NCI-H128 (cell line): Measurements from ENCODE around the gene OR10Z1.

Source experiments
- DNase-seq: peaks from one replicate; lab custom pipeline; 2025; ENCODE audit not compliant: unreplicated experiment; lab: John Stamatoyannopoulos, UW

Gene OR10Z1

DNA sequence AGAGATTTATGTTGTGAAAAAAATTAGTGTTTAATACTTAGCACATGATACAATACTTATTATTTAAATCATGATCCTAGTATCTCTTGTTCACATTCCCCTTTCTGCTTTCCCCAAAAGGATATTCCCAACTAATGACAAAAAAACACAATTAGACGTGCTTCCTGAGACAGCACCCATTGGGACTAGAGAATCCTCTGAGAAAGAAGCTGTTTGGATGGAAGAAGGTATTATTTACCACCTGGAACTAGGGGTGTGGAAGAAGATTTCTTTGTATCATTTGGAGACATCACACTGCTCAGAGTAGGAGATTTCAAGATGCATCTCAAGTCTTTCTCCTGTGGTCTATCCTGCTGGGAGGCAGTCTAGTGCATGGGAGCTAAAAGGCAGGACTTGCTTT, at the start of gene OR10Z1:
Gene OR10Z1, plus strand, starts transcription at position 301 of the 400 bp plus-strand sequence. CDS start 1,171 bp downstream, outside the sequence.
- DNase-seq, result no peak

- no peak for DNase-seq
Measured at GRCh38 chr1:158559696-158560095, 45.4 kb upstream of the OR10Z1 start.

- no peak for DNase-seq
Measured at GRCh38 chr1:158563853-158564252, 41.2 kb upstream of the OR10Z1 start.

- no peak for DNase-seq
Measured at GRCh38 chr1:158564608-158565007, 40.5 kb upstream of the OR10Z1 start.

GRCh38 chr1:158570480-158570879, 34.6 kb upstream of the OR10Z1 start, which contains the start of gene OR6P1:
TSS of gene OR6P1 (minus strand) at chr1:158570580. CDS start at chr1:158563604, 6,976 bp downstream.
- no peak for DNase-seq

DNA sequence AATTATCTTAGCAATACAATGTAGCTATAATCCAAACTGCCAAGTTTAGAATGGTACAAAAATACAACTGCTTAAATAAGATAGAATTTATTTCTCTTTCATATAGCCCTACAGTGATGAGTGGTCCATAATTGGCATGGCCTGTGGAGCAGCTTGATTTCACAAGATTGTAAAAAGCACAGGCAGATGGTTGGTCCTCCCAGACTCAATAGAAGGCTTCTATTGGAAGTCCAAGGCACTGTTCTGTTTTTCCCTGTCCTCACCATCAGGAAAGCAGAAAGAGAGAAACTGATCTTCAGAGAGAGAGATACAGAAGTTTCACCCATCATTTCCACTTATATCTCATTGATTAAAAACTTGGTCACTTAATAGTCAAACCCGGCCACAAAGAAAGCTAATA, 32.8 kb upstream of the OR10Z1 start:
- DNase-seq, result no peak

- DNase-seq, result no peak
Measured at GRCh38 chr1:158577561-158577960, 27.5 kb upstream of the OR10Z1 start.

GRCh38 chr1:158579733-158580132, 25.3 kb upstream of the OR10Z1 start, which contains the start of gene OR10X1:
TSS of gene OR10X1 (minus strand) at chr1:158579899. CDS start at chr1:158579899, 0 bp downstream.
- no peak for DNase-seq

GRCh38 chr1:158583962-158584361, 21.1 kb upstream of the OR10Z1 start:
- no peak for DNase-seq

DNA sequence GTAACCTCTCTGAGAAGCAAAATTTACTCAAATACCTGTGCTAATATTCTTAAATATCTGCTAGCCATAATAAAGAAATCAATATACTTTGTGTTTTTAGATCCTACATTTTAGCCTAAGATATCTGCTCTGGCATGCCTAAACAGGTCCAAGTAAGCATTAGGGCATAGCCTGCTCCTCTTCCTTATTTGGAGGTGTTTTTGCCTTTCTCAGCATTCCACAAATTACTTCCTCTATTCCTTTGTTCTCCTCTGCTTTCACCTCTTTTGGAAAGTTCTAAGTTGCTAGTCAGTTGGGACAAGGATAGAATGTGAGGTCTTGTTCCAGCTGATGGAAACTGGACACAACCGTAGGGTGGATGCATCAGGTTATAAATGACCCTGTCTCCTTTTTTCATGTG, 18.1 kb upstream of the OR10Z1 start:
- DNase-seq, result no peak

DNA sequence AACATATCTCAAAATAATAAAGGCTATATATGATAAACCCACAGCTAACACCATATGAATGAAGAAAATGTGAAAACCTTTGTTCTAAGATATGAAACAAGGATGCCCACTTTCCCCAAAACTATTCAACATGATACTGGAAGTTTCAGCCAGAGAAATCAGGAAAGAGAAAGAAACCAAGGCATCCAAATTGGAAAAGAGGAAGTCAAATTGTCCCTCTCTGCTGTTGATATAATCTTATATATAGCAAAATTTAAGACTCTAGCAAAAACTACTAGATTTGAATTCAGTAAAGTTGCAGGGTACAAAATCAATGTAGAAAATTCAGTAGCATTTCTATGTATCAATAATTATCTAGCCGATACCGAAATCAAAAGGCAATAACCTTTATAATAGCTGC, 4.3 kb upstream of the OR10Z1 start:
- no peak for DNase-seq

DNA sequence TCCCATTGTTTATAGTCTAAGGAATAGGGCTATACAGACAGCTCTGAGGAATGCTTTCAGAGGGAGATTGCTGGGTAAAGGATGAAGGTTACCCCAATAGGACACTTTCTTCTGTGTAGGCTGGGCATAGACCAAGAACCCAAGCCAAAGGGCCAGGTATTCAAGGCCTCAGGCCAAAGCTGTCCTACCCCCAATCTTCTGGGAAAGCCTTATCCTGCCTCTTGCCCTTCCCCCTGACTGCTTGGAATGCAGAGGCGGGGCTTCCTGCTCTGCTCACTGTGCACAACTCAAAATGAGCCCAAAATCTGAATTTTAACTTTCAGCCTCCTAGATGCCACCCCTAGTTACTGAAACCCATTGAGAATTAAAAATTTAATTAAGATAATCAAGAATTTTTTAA, 2.2 kb downstream of the OR10Z1 start:
- no peak for DNase-seq

DNA sequence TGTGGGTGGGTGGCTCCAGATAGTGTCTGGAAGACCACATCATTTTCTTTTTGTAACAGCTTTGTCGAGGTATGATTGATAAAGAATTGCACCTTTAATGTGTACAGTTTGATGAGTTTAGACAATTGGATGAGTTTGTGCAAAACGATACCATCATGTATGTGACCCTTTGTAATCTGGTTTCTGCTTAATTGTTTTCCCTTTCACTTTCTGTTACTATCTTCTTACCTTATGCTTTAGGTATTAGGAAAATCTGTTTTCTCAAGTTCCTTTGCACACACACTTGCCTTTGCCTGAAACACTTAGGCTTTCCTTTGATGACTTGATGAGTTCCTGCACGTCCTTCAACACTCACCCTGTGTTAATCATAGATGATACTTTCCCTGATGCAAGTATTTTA, 6.8 kb downstream of the OR10Z1 start:
- DNase-seq, result no peak

- DNase-seq, result no peak
Measured at GRCh38 chr1:158613764-158614163, 8.7 kb downstream of the OR10Z1 start.

DNA sequence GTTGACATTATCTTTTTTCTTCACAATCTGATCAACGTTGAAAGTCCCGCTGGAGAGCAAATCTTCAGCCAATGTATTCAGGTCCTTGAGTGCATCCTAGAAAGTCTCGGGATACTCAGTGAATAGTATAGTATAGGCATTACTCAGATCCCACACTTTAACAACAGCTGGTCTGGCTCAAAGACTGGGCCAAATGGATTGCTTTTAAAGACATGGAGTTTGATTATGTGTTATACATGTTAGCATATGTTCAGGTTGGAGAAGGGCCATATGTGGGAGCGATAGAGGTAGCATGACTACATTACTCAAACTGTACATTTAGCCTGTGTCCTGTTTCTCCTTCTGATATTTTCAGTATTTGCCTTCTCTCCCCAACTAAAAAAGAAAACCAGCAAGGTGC, 33.1 kb downstream of the OR10Z1 start:
- no peak for DNase-seq

DNA sequence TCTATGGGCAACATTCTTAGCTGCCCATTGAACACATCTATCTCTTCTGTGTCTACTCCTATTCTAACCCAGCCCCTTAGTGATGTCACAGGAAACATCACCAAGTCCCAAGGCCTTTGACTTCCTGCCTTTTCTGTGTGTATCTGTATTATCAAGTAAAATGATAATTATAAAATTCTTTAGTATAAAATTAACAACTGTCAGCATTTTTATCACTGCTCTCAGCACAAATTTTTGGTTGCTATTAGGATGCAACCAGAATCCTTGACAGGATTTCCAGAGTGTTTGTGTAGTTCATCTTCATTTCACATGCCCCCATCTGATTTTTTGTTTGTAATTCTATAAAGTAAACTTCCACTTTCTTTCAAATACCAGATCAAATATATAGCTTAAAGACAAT, 33.8 kb downstream of the OR10Z1 start:
- DNase-seq, result no peak

- DNase-seq, result no peak
Measured at GRCh38 chr1:158644449-158644848, 39.4 kb downstream of the OR10Z1 start.

DNA sequence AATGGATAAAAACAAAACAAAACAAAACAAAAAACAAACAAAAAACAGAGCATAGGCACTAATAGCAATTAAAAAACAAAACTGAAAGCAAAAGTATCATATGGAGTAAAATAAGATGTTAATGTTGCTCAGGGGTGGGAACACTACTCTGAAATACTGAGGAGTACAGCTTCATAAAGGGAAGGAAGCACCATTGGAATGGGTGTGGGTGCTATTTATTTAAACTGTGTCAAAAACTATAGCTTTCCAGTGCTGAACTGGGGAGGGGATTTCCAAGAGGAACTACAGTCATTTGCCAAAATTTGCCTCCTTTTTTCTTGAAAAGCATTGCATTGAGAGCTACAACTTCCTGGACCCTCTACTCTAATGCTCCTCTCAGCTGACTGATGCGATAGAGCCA, 41.4 kb downstream of the OR10Z1 start:
- DNase-seq, result no peak

GRCh38 chr1:158649052-158649451, 44.0 kb downstream of the OR10Z1 start:
- DNase-seq, result no peak

DNA sequence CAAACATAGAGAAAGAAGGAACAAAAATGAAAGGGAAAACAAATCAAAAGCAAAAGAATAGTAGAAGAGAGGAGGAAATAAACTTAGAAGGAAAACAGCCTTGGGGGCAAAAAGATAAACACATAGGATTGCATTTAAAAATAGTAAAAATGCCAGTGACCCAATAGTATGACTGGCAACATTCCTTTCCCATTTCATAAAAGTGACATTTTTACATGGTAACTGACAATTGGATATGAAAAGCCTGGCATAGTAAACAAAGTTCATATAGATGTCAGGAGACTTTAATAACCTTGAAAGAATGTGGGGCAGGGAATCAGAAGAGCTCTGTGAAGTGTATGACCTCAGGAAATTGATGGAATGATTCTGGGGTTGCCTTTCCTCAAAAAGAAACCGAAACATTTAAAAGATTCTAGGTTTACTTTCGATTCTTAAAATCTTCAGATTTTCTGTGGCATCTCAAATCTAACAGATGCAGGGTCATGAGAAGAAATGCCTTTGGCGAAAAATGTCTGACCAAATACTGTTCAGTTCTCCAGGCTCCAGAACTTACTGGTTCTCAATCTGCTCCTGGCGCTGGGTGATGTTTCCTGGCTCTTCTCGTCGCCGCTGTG, 47.8 kb downstream of the OR10Z1 start:
- no peak for DNase-seq

GRCh38 chr1:158654086-158654485, 49.0 kb downstream of the OR10Z1 start:
- DNase-seq, result no peak

- no peak for DNase-seq
Measured at GRCh38 chr1:158654571-158654970, 49.5 kb downstream of the OR10Z1 start.
